HTR-8/SVneo (cell line): ENCODE measurements around the gene PARP4.
"Not testable (repeated sequence)": the region's sequence is repeated elsewhere in the genome, so short reads cannot be mapped to it uniquely, and the experiment has no call there.

Experiments
- DNase-seq: peaks from one replicate; pipeline ENCODE4 v3.0.0; 2011; ENCODE audit warnings: low spot score, mixed read lengths; ENCODE audit not compliant: insufficient read length
- FAIRE-seq: peaks from 2 replicates; lab custom pipeline; 2011; peaks lifted over from hg19 to GRCh38; lab: Jason Lieb, UNC

The PARP4 gene

DNA sequence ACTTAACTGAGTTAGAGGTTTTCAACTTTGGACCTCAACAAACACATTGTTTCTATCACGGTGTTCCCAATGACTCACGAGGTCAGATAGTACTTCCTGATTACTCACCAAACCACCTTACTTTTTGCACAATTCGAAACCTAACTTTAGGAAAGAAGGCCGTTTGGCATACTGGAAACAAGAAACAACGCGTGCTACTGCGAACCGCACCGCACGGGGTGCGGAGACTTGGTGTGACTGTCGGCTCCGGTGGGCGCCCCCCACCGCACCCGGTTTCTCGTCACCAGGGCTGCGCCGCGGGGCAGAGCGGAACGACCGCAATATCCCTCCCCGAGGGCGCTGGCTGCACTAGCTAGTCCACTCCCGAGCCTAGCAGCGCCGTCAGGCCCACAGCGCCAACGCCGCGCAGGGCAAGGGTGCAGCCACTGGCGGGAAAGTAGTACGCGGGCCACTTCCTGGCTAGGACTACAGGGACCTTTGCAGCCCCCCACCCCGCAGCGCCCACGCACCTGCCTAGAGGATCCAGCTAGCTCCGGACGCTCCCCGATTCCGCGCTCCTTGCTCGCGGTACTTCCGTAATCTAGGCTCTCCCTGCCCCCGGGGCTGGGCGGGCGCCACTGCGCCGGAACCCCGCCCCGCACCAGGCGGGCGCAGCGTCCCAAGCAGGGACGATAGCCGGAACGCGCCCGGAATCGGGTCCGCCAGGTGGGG, at the start of gene PARP4:
TSS of gene PARP4 (minus strand) at position 582 of the 711 bp plus-strand sequence. CDS start 9,002 bp downstream, outside the sequence.
- FAIRE-seq: no peak
- peak; percentile 62 for DNase-seq

GRCh38 chr13:24560579-24561187, 48.1 kb upstream of the PARP4 start:
- not testable (repeated sequence) for FAIRE-seq, DNase-seq

- FAIRE-seq, DNase-seq: not testable (repeated sequence)
Observed at GRCh38 chr13:24559431-24560218, 47.0 kb upstream of the PARP4 start.

- DNase-seq: no peak
- FAIRE-seq: no peak
Observed at GRCh38 chr13:24557081-24557480, 44.5 kb upstream of the PARP4 start.

DNA sequence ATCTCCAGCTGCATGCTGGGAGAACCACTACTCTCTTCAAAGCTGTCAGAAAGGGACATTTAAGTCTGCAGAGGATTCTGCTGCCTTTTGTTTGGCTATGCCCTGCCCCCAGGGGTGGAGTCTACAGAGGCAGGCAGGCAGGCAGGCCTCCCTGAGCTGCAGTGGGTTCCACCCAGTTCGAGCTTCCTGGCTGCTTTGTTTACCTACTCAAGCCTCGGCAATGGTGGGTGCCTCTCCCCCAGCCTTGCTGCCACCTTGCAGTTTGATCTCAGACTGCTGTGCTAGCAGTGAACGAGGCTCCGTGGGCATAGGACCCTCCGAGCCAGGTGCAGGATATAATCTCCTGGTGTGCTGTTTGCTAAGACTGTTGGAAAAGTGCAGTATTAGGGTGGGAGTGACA, 41.3 kb upstream of the PARP4 start:
- not testable (repeated sequence) for FAIRE-seq, DNase-seq

- not testable (repeated sequence) for DNase-seq
Observed at GRCh38 chr13:24541476-24542352, 29.1 kb upstream of the PARP4 start.

GRCh38 chr13:24541127-24541475, 28.5 kb upstream of the PARP4 start:
- no peak for FAIRE-seq
- no peak for DNase-seq

More at GRCh38 chr13:24541476-24542352, 29.1 kb upstream of the PARP4 start:
- FAIRE-seq: not testable (repeated sequence)

- no peak for DNase-seq
- no peak for FAIRE-seq
Observed at GRCh38 chr13:24540236-24541126, 27.9 kb upstream of the PARP4 start.

GRCh38 chr13:24539500-24540165, 27.1 kb upstream of the PARP4 start:
- DNase-seq (no peak), FAIRE-seq (no peak)

DNA sequence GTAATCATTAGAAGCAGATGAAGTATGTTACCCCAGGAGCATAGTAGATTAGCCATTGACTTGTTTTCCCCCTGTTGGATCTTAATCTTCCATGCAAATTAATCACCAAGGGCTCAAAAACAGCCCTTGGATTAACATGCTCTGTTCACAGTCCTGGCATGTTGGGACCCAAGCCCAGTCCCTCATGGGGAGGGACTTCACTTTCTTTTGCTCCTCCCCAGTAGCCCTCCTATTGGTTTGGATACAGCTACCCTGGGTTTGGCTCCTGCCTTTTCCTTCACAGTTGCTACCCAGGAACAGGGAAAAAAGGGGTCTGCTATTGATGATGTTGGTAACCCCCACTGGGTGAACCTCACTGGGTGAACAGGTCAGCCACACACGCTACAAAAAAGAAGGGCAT, 16.9 kb upstream of the PARP4 start:
- no peak for DNase-seq
- no peak for FAIRE-seq

DNA sequence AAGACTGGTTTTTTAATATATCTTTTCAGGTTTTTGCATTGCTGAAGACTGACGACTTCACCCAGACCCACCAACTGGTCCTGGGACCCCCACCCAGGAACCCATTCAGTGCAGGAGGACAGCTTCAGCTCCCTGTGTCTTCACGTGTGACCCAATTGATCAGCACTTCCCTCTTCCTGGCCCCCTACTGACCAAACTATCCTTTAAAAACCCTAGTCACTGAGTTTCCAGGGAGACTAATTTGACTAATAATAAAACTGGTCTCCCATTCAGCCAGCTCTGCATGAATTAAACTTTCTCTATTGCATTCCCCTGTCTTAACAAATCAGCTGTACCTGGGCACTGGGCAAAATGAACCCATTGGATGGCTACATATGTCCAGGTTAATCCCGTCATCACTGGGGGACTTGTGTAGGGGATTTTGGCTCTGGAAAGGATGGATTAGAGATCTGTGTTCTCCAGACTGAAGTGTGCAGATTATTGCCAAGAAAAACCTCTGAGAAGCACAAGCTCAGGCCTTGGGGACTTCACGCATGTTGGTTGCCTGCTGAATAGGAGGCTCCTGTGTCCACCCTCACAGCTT, 16.3 kb upstream of the PARP4 start:
- no peak for DNase-seq
- no peak for FAIRE-seq

DNA sequence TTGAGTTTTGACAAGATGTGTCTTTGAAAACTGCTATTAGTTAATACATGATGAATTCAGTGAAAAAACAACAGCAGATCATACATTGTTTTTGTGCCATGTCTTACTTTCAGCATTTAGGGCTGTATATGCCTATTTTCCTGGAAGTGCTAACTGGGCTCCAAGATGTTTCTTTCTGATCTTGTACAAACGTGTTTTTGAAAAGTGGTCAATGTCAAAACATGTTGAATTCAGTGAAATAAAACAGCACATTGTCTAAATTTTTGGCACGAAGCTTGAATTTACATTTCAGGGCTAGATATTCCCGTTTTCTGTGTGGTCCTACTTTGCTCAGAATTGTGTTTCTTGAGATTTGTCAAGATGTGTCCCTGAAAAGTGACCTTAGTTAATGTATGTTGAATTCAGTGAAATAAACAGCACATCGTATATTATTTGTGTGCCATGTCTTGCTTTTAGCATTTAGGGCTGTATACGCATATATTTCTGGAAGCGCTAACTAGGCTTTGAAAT, 14.7 kb upstream of the PARP4 start:
- FAIRE-seq (no peak), DNase-seq (no peak)

DNA sequence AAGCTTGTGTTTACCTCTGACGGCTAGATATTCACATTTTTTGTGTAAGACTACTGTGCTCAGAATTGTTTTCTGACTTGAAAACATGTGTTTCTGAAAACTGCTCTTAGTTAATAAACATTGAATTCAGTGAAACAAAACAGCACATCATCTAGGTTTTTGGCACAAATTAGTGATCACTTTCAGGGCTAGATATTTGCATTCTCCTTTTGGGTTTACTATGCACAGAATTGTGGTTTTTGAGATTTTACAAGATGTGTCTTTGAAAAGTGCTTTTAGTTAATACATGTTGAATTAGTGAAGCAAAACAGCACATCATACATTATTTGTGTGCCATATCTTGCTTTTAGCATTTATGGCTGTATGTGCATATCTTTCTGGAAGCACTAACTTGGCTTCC, 8.2 kb upstream of the PARP4 start:
- DNase-seq (no peak), FAIRE-seq (no peak)

DNA sequence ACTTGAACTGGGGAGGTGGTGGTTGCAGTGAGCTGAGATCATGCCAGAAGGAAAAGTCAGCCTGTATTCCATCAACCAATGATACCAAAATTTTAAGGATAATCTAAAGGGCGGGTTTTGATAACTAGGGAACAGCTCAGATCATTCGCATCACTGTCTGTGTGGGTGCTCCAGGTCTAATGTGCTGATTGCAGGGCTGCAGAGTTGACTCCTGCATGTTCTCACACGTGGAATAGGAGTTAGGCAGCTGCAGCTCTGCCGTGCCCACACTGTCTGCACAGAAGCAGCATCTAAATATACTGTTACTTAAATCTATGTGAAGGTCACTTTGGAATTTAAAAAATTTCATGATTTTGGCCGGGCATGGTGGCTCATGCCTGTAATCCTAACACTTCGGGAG, 4.3 kb upstream of the PARP4 start:
- no peak for FAIRE-seq

DNA sequence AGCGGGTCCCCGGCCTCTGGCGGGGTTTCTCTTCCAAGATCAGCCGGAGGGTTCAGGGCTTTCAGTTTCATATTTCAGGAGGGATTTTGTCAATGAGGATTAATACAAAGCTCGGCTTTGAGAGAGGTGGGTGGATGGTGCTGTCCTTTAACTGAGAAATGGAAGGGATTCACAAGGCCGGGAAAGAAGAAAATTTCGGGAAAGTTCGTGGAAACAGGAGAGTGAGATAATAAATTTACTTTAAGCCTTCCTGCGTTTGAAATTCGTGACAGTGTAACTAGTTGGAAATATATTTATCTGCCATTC, 283 bp upstream of the PARP4 start:
- FAIRE-seq: no peak
- DNase-seq: no peak

More for the DNA sequence above, 4.3 kb upstream of the PARP4 start:
- DNase-seq: no peak

- DNase-seq (no peak), FAIRE-seq (no peak)
Observed at GRCh38 chr13:24511816-24512196, 772 bp downstream of the PARP4 start.

- DNase-seq (peak; percentile 45), FAIRE-seq (no peak)
Observed at GRCh38 chr13:24511019-24511815, 1.4 kb downstream of the PARP4 start.
